ENCODE data around the gene ZSCAN16. TPM values are rescaled to one million over a fixed set of nuclear protein-coding genes. Genes with fewer than 3 reads are reported as not detected.

The ZSCAN16 gene
- polyA plus RNA-seq, 1 experiment, result 2.3 TPM

DNA sequence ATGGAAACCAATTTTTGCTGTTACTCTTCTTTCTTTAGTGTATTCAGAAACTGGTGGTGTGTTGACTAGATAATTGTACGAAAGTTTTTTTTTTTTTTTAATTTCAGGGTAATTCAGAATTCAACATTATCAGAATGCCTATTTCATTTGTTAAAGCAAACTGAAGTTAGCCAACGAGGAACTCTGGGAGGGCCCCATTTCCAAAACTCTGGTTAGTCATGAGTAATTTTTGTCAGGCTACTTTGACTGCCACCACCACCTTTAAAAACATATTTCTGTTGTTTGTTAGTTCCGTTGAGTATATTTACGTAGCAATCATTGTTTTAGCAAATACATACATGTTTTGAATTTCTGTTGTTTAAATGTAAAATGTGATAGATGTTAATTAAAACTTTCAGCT lies 18.0 kb downstream of the ZSCAN16 start:
- Histone ChIP-seq H3K27me3 (ENCODE audit: control insufficient read depth, insufficient read depth, low read length) (no peaks in the 10 kb centered on the region), H3K4me3 (ENCODE audit: low read depth, low read length) (peak overlapping the region; percentile 61), H3K36me3 (ENCODE audit: control insufficient read depth, insufficient read depth, low read length) (peaks cover 2% of the 10 kb centered on the region; the same call in 1 of the 2 replicates)
- TF ChIP-seq, protein P1, sequence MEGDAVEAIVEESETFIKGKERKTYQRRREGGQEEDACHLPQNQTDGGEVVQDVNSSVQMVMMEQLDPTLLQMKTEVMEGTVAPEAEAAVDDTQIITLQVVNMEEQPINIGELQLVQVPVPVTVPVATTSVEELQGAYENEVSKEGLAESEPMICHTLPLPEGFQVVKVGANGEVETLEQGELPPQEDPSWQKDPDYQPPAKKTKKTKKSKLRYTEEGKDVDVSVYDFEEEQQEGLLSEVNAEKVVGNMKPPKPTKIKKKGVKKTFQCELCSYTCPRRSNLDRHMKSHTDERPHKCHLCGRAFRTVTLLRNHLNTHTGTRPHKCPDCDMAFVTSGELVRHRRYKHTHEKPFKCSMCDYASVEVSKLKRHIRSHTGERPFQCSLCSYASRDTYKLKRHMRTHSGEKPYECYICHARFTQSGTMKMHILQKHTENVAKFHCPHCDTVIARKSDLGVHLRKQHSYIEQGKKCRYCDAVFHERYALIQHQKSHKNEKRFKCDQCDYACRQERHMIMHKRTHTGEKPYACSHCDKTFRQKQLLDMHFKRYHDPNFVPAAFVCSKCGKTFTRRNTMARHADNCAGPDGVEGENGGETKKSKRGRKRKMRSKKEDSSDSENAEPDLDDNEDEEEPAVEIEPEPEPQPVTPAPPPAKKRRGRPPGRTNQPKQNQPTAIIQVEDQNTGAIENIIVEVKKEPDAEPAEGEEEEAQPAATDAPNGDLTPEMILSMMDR (IDR thresholded peaks at IDR 0.05; ENCODE audit: insufficient read depth, low read depth, low read length), result no peak
- ChIA-PET POLR2A (no interaction called here), CTCF (interaction anchor here (3.0 kb wide), 1 partner anchor 213 kb away, joined by 14 read pairs; no protein-coding TSS in a partner anchor)
- no peak for DNase-seq (ENCODE audit: low read depth)

- H3K4me3 ChIP-seq (ENCODE audit: low read depth, low read length), result no peak overlapping the region
- ChIA-PET POLR2A (no interaction called here), CTCF (interaction anchor here (0.6 to 1.0 kb wide), 2 partner anchors 218 to 262 kb away, joined by 3 read pairs; no protein-coding TSS in a partner anchor)
- peaks cover 6% of the 10 kb centered on the region for H3K36me3 ChIP-seq (ENCODE audit: control insufficient read depth, insufficient read depth, low read length)
- H3K27me3 ChIP-seq (ENCODE audit: control insufficient read depth, insufficient read depth, low read length), result no peaks in the 10 kb centered on the region
- TF ChIP-seq, protein P1 (IDR thresholded peaks at IDR 0.05; ENCODE audit: insufficient read depth, low read depth, low read length), result no peak
- no peak for DNase-seq (ENCODE audit: low read depth)
Observed at GRCh38 chr6:28145231-28145630, 20.8 kb downstream of the ZSCAN16 start.

- ChIA-PET POLR2A (no interaction called here), CTCF (interaction anchor here (0.8 kb wide), 1 partner anchor 11 kb away, joined by 3 read pairs; the partner anchor contains the start of gene ZKSCAN8)
- H3K36me3 ChIP-seq (ENCODE audit: control insufficient read depth, insufficient read depth, low read length), result peaks cover 24% of the 10 kb centered on the region
- TF ChIP-seq, protein P1 (IDR thresholded peaks at IDR 0.05; ENCODE audit: insufficient read depth, low read depth, low read length), result no peak
- H3K27me3 ChIP-seq (ENCODE audit: control insufficient read depth, insufficient read depth, low read length), result no peaks in the 10 kb centered on the region
- no peak overlapping the region for H3K4me3 ChIP-seq (ENCODE audit: low read depth, low read length)
- DNase-seq (ENCODE audit: low read depth), result no peak
Observed at GRCh38 chr6:28152531-28152930, 28.1 kb downstream of the ZSCAN16 start.

- Histone ChIP-seq H3K4me3 (ENCODE audit: low read depth, low read length) (no peak overlapping the region), H3K36me3 (ENCODE audit: control insufficient read depth, insufficient read depth, low read length) (peaks cover 21% of the 10 kb centered on the region), H3K27me3 (ENCODE audit: control insufficient read depth, insufficient read depth, low read length) (no peaks in the 10 kb centered on the region)
- POLR2A ChIA-PET, result no interaction called here
- CTCF ChIA-PET, result no interaction called here
- TF ChIP-seq, protein P1 (IDR thresholded peaks at IDR 0.05; ENCODE audit: insufficient read depth, low read depth, low read length), result no peak
- DNase-seq (ENCODE audit: low read depth), result no peak
Observed at GRCh38 chr6:28153546-28153945, 29.1 kb downstream of the ZSCAN16 start.

- ChIA-PET POLR2A (no interaction called here), CTCF (interaction anchor here (1.0 kb wide), 1 partner anchor 11 kb away, joined by 3 read pairs; no protein-coding TSS in a partner anchor)
- Histone ChIP-seq H3K27me3 (ENCODE audit: control insufficient read depth, insufficient read depth, low read length) (no peaks in the 10 kb centered on the region), H3K36me3 (ENCODE audit: control insufficient read depth, insufficient read depth, low read length) (peaks cover 20% of the 10 kb centered on the region), H3K4me3 (ENCODE audit: low read depth, low read length) (no peak overlapping the region)
- TF ChIP-seq, protein P1 (IDR thresholded peaks at IDR 0.05; ENCODE audit: insufficient read depth, low read depth, low read length), result no peak
- DNase-seq (ENCODE audit: low read depth), result no peak
Observed at GRCh38 chr6:28154357-28154756, 29.9 kb downstream of the ZSCAN16 start.

Data from BJ (cell line).